Endodermal cell (in vitro differentiated cells): ENCODE results near the gene PIP5K1B. TPM values are rescaled to one million over a fixed set of nuclear protein-coding genes. Genes with fewer than 3 reads are reported as not detected.

Source experiments
- DNase-seq: peaks from one replicate; pipeline ENCODE4 v3.0.0-alpha.2; 2017
- H3K27ac ChIP-seq: 2 replicates; pipeline ENCODE4 v1.5.1; 2013; ENCODE audit warnings: mild to moderate bottlenecking, low read depth, low read length, moderate library complexity
- H3K27me3 ChIP-seq: 2 replicates; pipeline ENCODE4 v1.6.1; 2013; ENCODE audit warnings: mild to moderate bottlenecking, low read length, moderate library complexity; ENCODE audit not compliant: insufficient read depth, control insufficient read depth, poor library complexity, severe bottlenecking
- H3K36me3 ChIP-seq: 2 replicates; pipeline ENCODE4 v1.7.0; 2013; ENCODE audit warnings: mild to moderate bottlenecking, low read length, moderate library complexity; ENCODE audit not compliant: control insufficient read depth, insufficient read depth
- H3K4me1 ChIP-seq: one replicate; pipeline ENCODE4 v1.7.0; 2013; ENCODE audit warnings: low read length; ENCODE audit not compliant: control insufficient read depth, insufficient read depth
- H3K4me3 ChIP-seq: 2 replicates; pipeline ENCODE4 v1.5.1; 2013; ENCODE audit warnings: mild to moderate bottlenecking, low read length, moderate library complexity
- H3K9ac ChIP-seq: 2 replicates; pipeline ENCODE4 v1.6.1; 2013; ENCODE audit warnings: mild to moderate bottlenecking, low read length, moderate library complexity; ENCODE audit not compliant: poor library complexity, severe bottlenecking; ENCODE audit errors: extremely low read depth
- H3K9me3 ChIP-seq: 2 replicates; pipeline ENCODE4 v1.6.1; 2013; ENCODE audit warnings: mild to moderate bottlenecking, low read length, moderate library complexity; ENCODE audit not compliant: control insufficient read depth
- H3K27ac Mint-ChIP-seq: 2 replicates; pipeline ENCODE4 v1.8.0; 2020; ENCODE audit warnings: mixed read lengths
- H3K27me3 Mint-ChIP-seq: 2 replicates; pipeline ENCODE4 v1.8.0; 2021; ENCODE audit warnings: mild to moderate bottlenecking, mixed read lengths; ENCODE audit not compliant: insufficient read depth
- H3K36me3 Mint-ChIP-seq: 2 replicates; pipeline ENCODE4 v1.8.0; 2020; ENCODE audit warnings: low read depth, mixed read lengths
- H3K4me1 Mint-ChIP-seq: 2 replicates; pipeline ENCODE4 v1.8.0; 2020; ENCODE audit warnings: mixed read lengths
- H3K4me3 Mint-ChIP-seq: 2 replicates; pipeline ENCODE4 v1.8.0; 2020; ENCODE audit warnings: mild to moderate bottlenecking, moderate library complexity, mixed read lengths
- H3K9me3 Mint-ChIP-seq: 2 replicates; pipeline ENCODE4 v1.8.0; 2020; ENCODE audit warnings: mild to moderate bottlenecking, mixed read lengths
- WGBS, 2 experiments: methylation state at CpG; one replicate each; pipeline versions ENCODE4 v1.1.5 to v1.1.7; 2013; ENCODE audit warnings: missing lambda C conversion rate in 2 of 2, mixed read lengths in 1 of 2; ENCODE audit not compliant: insufficient coverage in 1 of 2, insufficient read length in 1 of 2; 5-methylcytosine and 5-hydroxymethylcytosine counted together
- total RNA-seq, 2 donors: library from RNA; stranded (reverse); fragmentation: NEBNext Ultra II Directional in 1 of 2; extraction: Animal tissue kit (Norgen Biotek cat#: 25700) in 1 of 2; gene quantifications; 2 replicates in 1 of 2; 3 replicates in 1 of 2; pipeline ENCODE4 v1.2.1, GENCODE V29; 2021
- TF ChIP-seq, protein P1 (sequence below): fragments of 200-600 bp; sonication (generic); conservative IDR thresholded peaks from 2 replicates; pipeline ENCODE4 v1.5.0; 2021; ENCODE audit warnings: antibody characterized with exemption, mild to moderate bottlenecking

The PIP5K1B gene
- total RNA-seq, 2 donors from 2014 or later = 8.5 to 10.2 TPM

- Histone ChIP-seq H3K4me1 (no peaks in the 10 kb centered on the region), H3K27ac (no peak overlapping the region), H3K4me3 (no peak overlapping the region), H3K9ac (no peak overlapping the region), H3K27me3 (no peaks in the 10 kb centered on the region), H3K36me3 (peaks cover 15% of the 10 kb centered on the region), H3K9me3 (no peaks in the 10 kb centered on the region)
- no peak for DNase-seq
- WGBS, 2 experiments = 91 to 98% methylated on average over 5 to 9 of the region's 9 CpGs
- Mint-ChIP-seq H3K27me3 (no peaks in the 10 kb centered on the region), H3K36me3 (peaks cover 8% of the 10 kb centered on the region), H3K4me3 (no peak overlapping the region), H3K27ac (no peak overlapping the region), H3K4me1 (peaks cover 4% of the 10 kb centered on the region), H3K9me3 (peaks cover 1% of the 10 kb centered on the region)
- TF ChIP-seq, protein P1, sequence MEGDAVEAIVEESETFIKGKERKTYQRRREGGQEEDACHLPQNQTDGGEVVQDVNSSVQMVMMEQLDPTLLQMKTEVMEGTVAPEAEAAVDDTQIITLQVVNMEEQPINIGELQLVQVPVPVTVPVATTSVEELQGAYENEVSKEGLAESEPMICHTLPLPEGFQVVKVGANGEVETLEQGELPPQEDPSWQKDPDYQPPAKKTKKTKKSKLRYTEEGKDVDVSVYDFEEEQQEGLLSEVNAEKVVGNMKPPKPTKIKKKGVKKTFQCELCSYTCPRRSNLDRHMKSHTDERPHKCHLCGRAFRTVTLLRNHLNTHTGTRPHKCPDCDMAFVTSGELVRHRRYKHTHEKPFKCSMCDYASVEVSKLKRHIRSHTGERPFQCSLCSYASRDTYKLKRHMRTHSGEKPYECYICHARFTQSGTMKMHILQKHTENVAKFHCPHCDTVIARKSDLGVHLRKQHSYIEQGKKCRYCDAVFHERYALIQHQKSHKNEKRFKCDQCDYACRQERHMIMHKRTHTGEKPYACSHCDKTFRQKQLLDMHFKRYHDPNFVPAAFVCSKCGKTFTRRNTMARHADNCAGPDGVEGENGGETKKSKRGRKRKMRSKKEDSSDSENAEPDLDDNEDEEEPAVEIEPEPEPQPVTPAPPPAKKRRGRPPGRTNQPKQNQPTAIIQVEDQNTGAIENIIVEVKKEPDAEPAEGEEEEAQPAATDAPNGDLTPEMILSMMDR = no peak
Measured at GRCh38 chr9:68991457-68991856, 286.4 kb downstream of the PIP5K1B start.

DNA sequence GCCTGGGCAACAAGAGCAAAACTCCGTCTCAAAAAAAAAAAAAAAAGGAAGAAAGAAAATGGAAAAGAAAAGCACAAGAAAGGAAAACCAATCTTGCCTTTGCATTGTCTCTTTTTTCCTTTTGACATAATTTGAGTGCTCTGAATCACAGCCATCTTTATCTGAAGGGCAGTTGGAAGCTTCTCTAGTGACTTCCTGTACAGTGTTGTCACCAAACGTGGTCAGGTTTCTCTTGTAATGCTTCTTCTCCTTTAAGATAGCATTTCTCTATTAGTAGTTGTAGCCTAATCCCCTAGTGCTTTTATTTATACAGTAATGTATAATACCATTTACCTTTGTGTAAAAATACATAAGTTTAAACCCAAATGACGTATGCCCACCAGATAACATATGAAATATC lies 290.7 kb downstream of the PIP5K1B start:
- WGBS, 2 experiments = 85 to 97% methylated on average over 2 to 3 of the region's 3 CpGs
- no peak overlapping the region for H3K4me3 Mint-ChIP-seq
- no peaks in the 10 kb centered on the region for H3K9me3 ChIP-seq

DNA sequence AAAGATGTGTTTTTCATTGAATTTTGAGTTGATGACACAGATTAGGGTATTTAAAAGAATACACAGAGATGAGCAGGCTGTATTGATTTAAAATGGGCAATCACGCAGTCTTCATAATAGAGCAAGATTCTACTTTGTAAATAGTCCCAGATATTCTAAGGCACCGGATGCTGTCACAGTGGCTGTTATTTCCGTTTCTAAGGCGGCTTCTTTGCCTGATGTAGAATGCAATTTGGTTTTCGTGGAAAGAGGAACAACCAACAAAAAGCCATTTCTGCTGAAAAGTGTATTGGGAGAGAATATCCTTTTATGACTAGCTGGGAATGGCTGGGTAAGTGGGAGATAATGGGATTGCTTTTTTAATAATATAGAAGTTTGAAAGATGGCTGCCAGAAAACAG lies 291.4 kb downstream of the PIP5K1B start:
- H3K9me3 ChIP-seq = no peaks in the 10 kb centered on the region
- peaks cover 4% of the 10 kb centered on the region for H3K36me3 Mint-ChIP-seq

More for the DNA sequence above, 290.7 kb downstream of the PIP5K1B start:
- H3K27ac ChIP-seq = no peak overlapping the region
- peaks cover 15% of the 10 kb centered on the region for H3K36me3 ChIP-seq
- no peaks in the 10 kb centered on the region for H3K27me3 ChIP-seq
- H3K36me3 Mint-ChIP-seq = peaks cover 8% of the 10 kb centered on the region
- H3K9me3 Mint-ChIP-seq = no peaks in the 10 kb centered on the region
- no peak overlapping the region for H3K9ac ChIP-seq
- DNase-seq = no peak
- H3K27me3 Mint-ChIP-seq = no peaks in the 10 kb centered on the region
- no peak overlapping the region for H3K27ac Mint-ChIP-seq
- H3K4me3 ChIP-seq = no peak overlapping the region
- peaks cover 25% of the 10 kb centered on the region for H3K4me1 Mint-ChIP-seq
- peaks cover 4% of the 10 kb centered on the region for H3K4me1 ChIP-seq
- TF ChIP-seq, protein P1 = no peak

More for the DNA sequence above, 291.4 kb downstream of the PIP5K1B start:
- peaks cover 4% of the 10 kb centered on the region for H3K4me1 ChIP-seq
- H3K27ac Mint-ChIP-seq = no peak overlapping the region
- H3K9me3 Mint-ChIP-seq = no peaks in the 10 kb centered on the region
- H3K36me3 ChIP-seq = peaks cover 10% of the 10 kb centered on the region
- H3K4me3 ChIP-seq = no peak overlapping the region
- no peak overlapping the region for H3K27ac ChIP-seq
- no peaks in the 10 kb centered on the region for H3K27me3 ChIP-seq
- H3K4me1 Mint-ChIP-seq = peaks cover 25% of the 10 kb centered on the region
- H3K27me3 Mint-ChIP-seq = no peaks in the 10 kb centered on the region
- no peak for DNase-seq
- TF ChIP-seq, protein P1 = no peak
- H3K4me3 Mint-ChIP-seq = no peak overlapping the region
- H3K9ac ChIP-seq = no peak overlapping the region
- 95 to 100% methylated on average over 5 of the region's 5 CpGs for WGBS, 2 experiments
